ENCODE data around the gene DRD2. TPM values are rescaled to one million over a fixed set of nuclear protein-coding genes. Genes with fewer than 3 reads are reported as not detected.

The DRD2 gene
- total and polyA plus RNA-seq, 2 experiments from 2014 or later, result 0.59 to 0.67 TPM

- Histone ChIP-seq H3K79me2 (no peaks in the 10 kb centered on the region), H3K9me2 (replicated peaks; ENCODE audit: insufficient read depth) (no peaks in the 10 kb centered on the region), H3K36me3 (replicated peaks; ENCODE audit: insufficient read depth, low read depth) (no peaks in the 10 kb centered on the region), H3K4me1 (ENCODE audit: insufficient read depth) (no peaks in the 10 kb centered on the region), H3K27me3 (no peaks in the 10 kb centered on the region), H3K9me3 (ENCODE audit: low read depth) (no peaks in the 10 kb centered on the region), H3K4me3 (no peak overlapping the region), H4K20me1 (ENCODE audit: insufficient read depth, poor library complexity, severe bottlenecking) (no peaks in the 10 kb centered on the region), H3K4me2 (no peak overlapping the region), H3K27ac (no peak overlapping the region), H2AFZ (no peak overlapping the region)
- DNase-seq (ENCODE audit: low spot score), result no peak
- WGBS (ENCODE audit: low lambda C conversion rate, missing lambda C conversion rate), result 57% methylated on average over 2 of the region's 2 CpGs
- TF ChIP-seq EZH2phosphoT487 (IDR thresholded peaks at IDR 0.05; ENCODE audit: low read depth, severe bottlenecking, unreplicated experiment) (no peak), CTCF (IDR thresholded peaks at IDR 0.05; ENCODE audit: poor library complexity) (no peak), EZH2 (IDR thresholded peaks at IDR 0.05; ENCODE audit: borderline replicate concordance) (no peak)
Observed at GRCh38 chr11:113454455-113454854, 20.7 kb downstream of the DRD2 start.

GRCh38 chr11:113449743-113450142 is 25.5 kb downstream of the DRD2 start:
- Histone ChIP-seq H3K9me3 (ENCODE audit: low read depth) (no peaks in the 10 kb centered on the region), H3K4me1 (ENCODE audit: insufficient read depth) (no peaks in the 10 kb centered on the region), H3K4me2 (no peak overlapping the region)

GRCh38 chr11:113448316-113448677 is 26.9 kb downstream of the DRD2 start:
- TF ChIP-seq EZH2phosphoT487 (IDR thresholded peaks at IDR 0.05; ENCODE audit: low read depth, severe bottlenecking, unreplicated experiment) (no peak), CTCF (IDR thresholded peaks at IDR 0.05; ENCODE audit: poor library complexity) (no peak), EZH2 (IDR thresholded peaks at IDR 0.05; ENCODE audit: borderline replicate concordance) (no peak)
- no peaks in the 10 kb centered on the region for H3K79me2 ChIP-seq
- no peak overlapping the region for H2AFZ ChIP-seq
- H3K9me2 ChIP-seq (replicated peaks; ENCODE audit: insufficient read depth), result no peaks in the 10 kb centered on the region
- H3K4me2 ChIP-seq, result no peak overlapping the region
- H3K27me3 ChIP-seq, result no peaks in the 10 kb centered on the region
- no peaks in the 10 kb centered on the region for H3K9me3 ChIP-seq (ENCODE audit: low read depth)
- DNase-seq (ENCODE audit: low spot score), result no peak
- WGBS (ENCODE audit: low lambda C conversion rate, missing lambda C conversion rate), result 84% methylated on average over 5 of the region's 5 CpGs
- no peaks in the 10 kb centered on the region for H3K4me1 ChIP-seq (ENCODE audit: insufficient read depth)
- no peaks in the 10 kb centered on the region for H3K36me3 ChIP-seq (replicated peaks; ENCODE audit: insufficient read depth, low read depth)
- no peak overlapping the region for H3K27ac ChIP-seq
- no peaks in the 10 kb centered on the region for H4K20me1 ChIP-seq (ENCODE audit: insufficient read depth, poor library complexity, severe bottlenecking)
- no peak overlapping the region for H3K4me3 ChIP-seq

More at GRCh38 chr11:113449743-113450142, 25.5 kb downstream of the DRD2 start:
- no peak for DNase-seq (ENCODE audit: low spot score)
- no peaks in the 10 kb centered on the region for H3K9me2 ChIP-seq (replicated peaks; ENCODE audit: insufficient read depth)
- no peak overlapping the region for H3K4me3 ChIP-seq
- H3K79me2 ChIP-seq, result no peaks in the 10 kb centered on the region
- WGBS (ENCODE audit: low lambda C conversion rate, missing lambda C conversion rate), result 91% methylated on average over 6 of the region's 6 CpGs
- no peak overlapping the region for H2AFZ ChIP-seq
- no peaks in the 10 kb centered on the region for H3K27me3 ChIP-seq
- TF ChIP-seq EZH2phosphoT487 (IDR thresholded peaks at IDR 0.05; ENCODE audit: low read depth, severe bottlenecking, unreplicated experiment) (no peak), EZH2 (IDR thresholded peaks at IDR 0.05; ENCODE audit: borderline replicate concordance) (no peak), CTCF (IDR thresholded peaks at IDR 0.05; ENCODE audit: poor library complexity) (no peak)
- no peak overlapping the region for H3K27ac ChIP-seq
- no peaks in the 10 kb centered on the region for H3K36me3 ChIP-seq (replicated peaks; ENCODE audit: insufficient read depth, low read depth)
- no peaks in the 10 kb centered on the region for H4K20me1 ChIP-seq (ENCODE audit: insufficient read depth, poor library complexity, severe bottlenecking)
